ENCODE data around the gene DIPK2B. TPM values are rescaled to one million over a fixed set of nuclear protein-coding genes. Genes with fewer than 3 reads are reported as not detected.

The DIPK2B gene
- total and polyA plus RNA-seq, 4 donors = 0.61 to 24.8 (median 0.89) TPM

- TF ChIP-seq, protein P1, sequence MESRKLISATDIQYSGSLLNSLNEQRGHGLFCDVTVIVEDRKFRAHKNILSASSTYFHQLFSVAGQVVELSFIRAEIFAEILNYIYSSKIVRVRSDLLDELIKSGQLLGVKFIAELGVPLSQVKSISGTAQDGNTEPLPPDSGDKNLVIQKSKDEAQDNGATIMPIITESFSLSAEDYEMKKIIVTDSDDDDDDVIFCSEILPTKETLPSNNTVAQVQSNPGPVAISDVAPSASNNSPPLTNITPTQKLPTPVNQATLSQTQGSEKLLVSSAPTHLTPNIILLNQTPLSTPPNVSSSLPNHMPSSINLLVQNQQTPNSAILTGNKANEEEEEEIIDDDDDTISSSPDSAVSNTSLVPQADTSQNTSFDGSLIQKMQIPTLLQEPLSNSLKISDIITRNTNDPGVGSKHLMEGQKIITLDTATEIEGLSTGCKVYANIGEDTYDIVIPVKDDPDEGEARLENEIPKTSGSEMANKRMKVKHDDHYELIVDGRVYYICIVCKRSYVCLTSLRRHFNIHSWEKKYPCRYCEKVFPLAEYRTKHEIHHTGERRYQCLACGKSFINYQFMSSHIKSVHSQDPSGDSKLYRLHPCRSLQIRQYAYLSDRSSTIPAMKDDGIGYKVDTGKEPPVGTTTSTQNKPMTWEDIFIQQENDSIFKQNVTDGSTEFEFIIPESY (IDR thresholded peaks at IDR 0.05) = no peak
- TF ChIP-seq HNF4G (IDR thresholded peaks at IDR 0.05) (no peak), JUND (IDR thresholded peaks at IDR 0.05) (no peak)
These were observed 16.5 kb downstream of the DIPK2B start (continued) for GRCh38 chrX:45184211-45184610.

DNA sequence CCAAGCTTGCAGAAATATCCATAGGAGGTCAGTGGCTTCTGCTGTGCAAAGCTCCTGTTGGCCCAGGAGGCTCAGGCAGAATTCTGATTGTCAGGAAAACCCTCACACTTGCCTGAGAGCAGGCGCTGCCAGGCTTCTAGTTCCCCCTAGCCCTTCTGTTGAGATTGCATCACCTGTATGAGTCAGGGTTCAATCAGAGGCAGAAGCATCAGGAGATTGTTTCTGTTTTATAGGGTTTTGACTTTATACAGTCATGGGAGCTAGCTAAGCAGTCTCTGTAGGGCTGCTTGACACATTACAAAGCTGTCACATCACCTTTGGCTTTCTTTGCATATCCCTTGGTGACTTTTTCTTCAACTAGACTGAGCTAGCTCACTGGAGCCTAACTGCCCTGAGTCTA is 27.8 kb downstream of the DIPK2B start:
- Histone ChIP-seq H3K27ac (ENCODE audit: low read depth in 1 of 2, low read length in 2 of 2) (no peak overlapping the region), H3K9ac (ENCODE audit: low read depth in 1 of 2, low read length in 2 of 2) (no peak overlapping the region), H3K36me3 (ENCODE audit: control insufficient read depth in 4 of 4, insufficient read depth in 3 of 4, low read depth in 1 of 4, low read length in 3 of 4) (no peaks in the 10 kb centered on the region), H3K4me3 (ENCODE audit: low read depth in 1 of 3, low read length in 3 of 3) (no peak overlapping the region), H3K27me3 (ENCODE audit: control insufficient read depth in 4 of 4, insufficient read depth in 4 of 4, low read length in 3 of 4) (no peaks in the 10 kb centered on the region), H3K9me3 (ENCODE audit: control insufficient read depth in 4 of 4, low read length in 3 of 4) (peaks cover 0 to 2% (median 0%) of the 10 kb centered on the region in 4 donors), H3K4me1 (ENCODE audit: control insufficient read depth in 4 of 4, insufficient read depth in 4 of 4, low read length in 3 of 4) (no peaks in the 10 kb centered on the region)
- no peak for DNase-seq (ENCODE audit: low spot score)
- TF ChIP-seq HNF4G (IDR thresholded peaks at IDR 0.05) (no peak), RAD21 (IDR thresholded peaks at IDR 0.05) (no peak), NR2F2 (IDR thresholded peaks at IDR 0.05) (no peak), REST (IDR thresholded peaks at IDR 0.05) (no peak), JUND (IDR thresholded peaks at IDR 0.05) (no peak), EGR1 (IDR thresholded peaks at IDR 0.05; ENCODE audit: low read depth in 2 of 2) (no peak), CTCF (IDR thresholded peaks at IDR 0.05; ENCODE audit: low read depth, low read length, missing input control) (no peak), SP1 (IDR thresholded peaks at IDR 0.05) (no peak), FOXA1 (IDR thresholded peaks at IDR 0.05) (no peak), HNF4A (conservative IDR thresholded peaks at IDR 0.05) (no peak), TAF1 (conservative IDR thresholded peaks at IDR 0.05) (no peak), YY1 (IDR thresholded peaks at IDR 0.05) (no peak), RXRA (IDR thresholded peaks at IDR 0.05) (no peak), GABPA (IDR thresholded peaks at IDR 0.05 in 1 of 2, conservative IDR thresholded peaks at IDR 0.05 in 1 of 2) (no peak)
- TF ChIP-seq, protein P2, sequence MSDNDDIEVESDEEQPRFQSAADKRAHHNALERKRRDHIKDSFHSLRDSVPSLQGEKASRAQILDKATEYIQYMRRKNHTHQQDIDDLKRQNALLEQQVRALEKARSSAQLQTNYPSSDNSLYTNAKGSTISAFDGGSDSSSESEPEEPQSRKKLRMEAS (IDR thresholded peaks at IDR 0.05) = no peak
- TF ChIP-seq, protein P1 (IDR thresholded peaks at IDR 0.05) = no peak
- TF ChIP-seq, protein P3, sequence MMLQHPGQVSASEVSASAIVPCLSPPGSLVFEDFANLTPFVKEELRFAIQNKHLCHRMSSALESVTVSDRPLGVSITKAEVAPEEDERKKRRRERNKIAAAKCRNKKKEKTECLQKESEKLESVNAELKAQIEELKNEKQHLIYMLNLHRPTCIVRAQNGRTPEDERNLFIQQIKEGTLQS (IDR thresholded peaks at IDR 0.05) = no peak
- 85% methylated on average over 1 of the region's 1 CpG for WGBS
